GM11168 (cell line): Measurements from ENCODE around the gene UTP11.

Source experiments
- in situ Hi-C: fragments of 300-500 bp; cut with MboI; formaldehyde crosslinking; loops from one replicate; pipeline ENCODE4 v1.12.0; 2022; ENCODE audit warnings: low sequenced_read_pairs; ENCODE audit not compliant: unreplicated experiment

UTP11 gene

DNA sequence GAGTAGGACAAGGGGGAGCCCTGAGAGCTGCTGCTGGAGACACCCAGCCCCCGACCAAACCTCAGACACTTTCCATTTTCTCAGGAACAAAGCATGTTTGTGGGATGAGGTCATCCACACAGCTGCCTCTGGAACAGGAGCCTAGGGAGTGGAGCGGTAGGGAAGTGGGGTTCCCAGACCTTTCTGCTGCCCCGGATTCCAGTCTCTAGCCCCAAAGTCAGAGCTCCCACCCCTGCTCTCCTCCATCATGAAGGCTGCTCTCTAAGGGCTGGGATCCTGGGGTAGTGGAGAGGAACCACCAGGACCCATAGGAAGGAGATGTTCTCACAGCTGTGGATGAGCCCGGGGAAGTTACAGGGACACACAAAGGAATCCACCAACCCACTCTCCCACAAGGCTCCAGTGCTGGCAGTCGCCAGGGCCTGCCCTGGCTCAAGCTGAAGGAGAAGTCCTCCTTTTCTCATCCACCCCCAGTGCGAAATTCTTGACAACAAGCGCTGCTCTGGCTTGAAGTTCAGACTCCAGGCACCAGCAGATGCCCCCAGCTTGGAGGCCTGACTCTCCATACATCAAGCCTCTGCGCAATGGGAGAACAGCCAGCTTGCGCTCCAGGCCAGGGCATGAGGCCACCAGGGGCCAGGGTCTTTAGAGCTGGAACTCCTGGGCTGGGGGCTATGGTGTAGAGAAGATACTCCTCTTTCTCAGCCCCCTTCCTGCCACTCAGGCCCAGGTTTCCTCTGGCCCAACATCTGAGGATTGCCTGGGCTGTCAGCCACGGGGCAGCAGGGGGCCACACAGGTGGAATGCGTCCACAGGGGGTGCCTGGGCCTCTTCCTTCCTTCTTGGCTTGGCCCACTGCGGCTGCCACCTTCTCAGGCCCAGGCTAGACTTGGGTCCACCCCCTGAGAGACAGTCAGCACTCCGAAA is 11.7 kb upstream of the UTP11 start:
- in situ Hi-C loops = loop anchor here (25.0 kb wide), 1 partner anchor 837 kb away; no protein-coding TSS in a partner anchor

DNA sequence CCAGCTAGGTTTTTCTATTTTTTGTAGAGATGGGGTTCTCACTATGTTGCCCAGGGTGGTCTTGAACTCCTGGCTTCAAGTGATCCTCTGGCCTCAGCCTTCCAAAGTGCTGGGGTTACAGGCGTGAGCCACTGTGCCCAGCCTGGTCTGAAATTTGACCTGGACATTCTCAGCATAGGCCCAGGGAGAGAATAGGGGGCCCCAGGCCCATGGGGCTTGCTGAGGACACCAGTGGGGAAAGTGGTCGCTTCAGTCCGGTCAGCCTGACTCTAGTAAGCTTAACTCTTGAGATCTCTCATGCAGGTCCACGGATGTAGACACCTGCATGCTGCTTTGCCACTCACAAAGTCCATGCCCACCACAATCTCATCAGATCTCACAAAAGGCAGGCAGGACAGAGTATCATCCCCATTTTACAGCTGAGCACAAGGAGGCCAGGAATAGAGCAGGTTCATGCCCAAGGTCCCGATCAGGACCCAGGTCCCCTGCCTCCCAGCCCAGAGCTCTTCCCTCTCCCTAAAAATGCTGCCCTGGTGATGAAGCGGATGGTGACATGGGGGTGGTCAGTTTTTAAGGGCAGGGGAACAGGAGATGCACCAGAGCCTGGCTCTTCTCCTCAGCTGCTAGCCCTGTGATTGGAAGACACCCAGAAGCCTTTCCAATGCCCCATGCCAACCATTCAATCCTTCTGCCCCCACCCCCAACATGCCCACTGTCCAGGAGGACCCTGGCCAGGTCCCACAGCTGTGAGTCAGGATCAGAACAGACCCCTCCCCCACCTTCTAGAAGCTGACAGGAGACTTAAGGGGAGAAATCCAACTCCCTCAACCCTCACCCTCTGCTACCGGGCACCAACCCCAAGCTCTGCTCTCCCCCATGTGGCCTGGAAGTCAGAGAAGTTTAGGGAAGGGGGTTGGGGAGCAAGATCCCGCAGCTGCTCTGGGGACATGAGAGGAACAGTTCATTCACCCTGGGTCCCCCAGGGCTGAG is 9.0 kb upstream of the UTP11 start:
- in situ Hi-C loops = loop anchor here (25.0 kb wide), 1 partner anchor 834 kb away; no protein-coding TSS in a partner anchor

DNA sequence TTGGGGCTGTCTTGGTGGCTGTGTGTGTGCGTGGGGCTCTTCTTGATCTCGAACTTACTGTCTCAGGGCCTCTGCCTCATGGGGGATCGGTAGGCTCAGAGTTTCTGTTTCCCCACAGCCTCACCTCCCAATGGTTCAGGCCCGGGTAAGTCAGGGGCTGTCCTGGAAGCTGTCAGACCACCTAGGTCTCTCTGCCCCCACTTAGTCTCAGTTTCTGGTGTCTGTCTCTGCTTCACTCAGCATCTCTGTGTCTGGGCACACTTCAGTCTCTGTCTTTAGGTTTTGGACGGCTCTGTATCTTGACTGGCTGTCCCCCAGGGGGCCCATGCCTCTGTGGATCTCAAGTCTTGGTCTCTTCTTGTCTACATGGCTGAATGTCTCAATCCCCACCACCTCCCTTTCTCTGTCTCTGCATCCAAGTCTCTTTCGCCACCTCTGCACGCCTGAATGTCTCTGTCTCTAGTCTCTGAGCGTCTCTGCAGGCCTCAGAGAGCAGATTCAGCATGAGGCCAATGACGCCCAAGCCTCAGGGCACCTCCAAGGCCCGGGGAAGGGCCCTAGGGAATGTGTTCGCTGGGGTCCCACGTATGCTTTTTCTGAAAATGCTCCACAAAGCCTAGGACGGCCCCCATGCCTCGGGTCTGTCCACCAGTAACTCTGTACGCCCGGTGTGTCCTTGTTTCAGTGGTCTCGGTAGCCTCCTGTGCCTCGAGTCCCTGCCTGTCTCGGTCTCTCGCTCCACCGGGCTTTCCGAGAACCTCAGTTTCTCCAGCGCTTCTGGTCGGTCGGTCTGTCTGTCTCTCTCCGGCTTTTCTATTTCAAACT is 8.0 kb upstream of the UTP11 start:
- in situ Hi-C loops = loop anchor here (25.0 kb wide), 1 partner anchor 833 kb away; no protein-coding TSS in a partner anchor

DNA sequence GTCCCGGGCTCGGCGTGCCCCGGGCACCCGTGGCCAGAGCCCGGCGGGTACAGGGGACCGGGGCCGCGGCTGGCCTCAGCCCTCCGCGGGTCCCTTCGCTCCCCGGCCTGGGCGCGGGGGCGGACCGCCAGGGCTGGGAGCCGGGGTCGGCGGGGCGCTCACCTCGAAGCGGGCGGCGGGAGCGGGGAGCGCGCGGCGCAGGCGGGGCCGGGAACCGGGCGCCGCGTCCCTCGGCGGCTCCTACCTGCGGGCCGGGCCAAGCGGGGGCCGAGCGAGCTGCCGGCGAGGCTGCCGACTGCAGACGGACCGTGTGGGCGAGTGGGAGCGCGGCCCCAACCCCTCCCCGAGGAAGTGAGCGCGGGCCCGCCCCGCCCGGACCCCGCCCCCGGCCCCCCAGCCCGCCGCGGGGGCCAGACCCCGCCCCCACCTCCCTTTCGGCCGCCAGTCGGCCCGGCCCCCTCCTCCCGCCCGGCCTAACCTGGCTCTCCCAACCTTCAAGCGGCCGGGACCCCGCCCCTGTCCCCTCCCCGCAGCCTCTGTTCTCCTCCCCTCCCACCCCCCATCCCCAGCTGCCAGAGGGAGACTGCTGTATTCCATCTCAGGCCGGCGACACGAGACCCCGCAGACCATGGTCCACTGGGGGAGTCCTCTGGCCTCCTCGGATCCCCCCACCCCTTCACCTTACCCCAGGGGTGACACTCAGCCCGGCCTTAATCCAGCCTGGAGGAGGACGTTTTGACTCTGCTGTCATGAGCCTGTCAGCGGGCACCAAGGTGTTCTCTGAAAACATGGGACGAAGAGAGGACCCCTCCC is 7.1 kb upstream of the UTP11 start, which contains the start of gene FHL3:
Gene FHL3, minus strand, starts transcription at position 320 of the 813 bp plus-strand sequence. CDS start 6,102 bp downstream, outside the sequence.
- in situ Hi-C loops = loop anchor here (25.0 kb wide), 1 partner anchor 832 kb away; no protein-coding TSS in a partner anchor

DNA sequence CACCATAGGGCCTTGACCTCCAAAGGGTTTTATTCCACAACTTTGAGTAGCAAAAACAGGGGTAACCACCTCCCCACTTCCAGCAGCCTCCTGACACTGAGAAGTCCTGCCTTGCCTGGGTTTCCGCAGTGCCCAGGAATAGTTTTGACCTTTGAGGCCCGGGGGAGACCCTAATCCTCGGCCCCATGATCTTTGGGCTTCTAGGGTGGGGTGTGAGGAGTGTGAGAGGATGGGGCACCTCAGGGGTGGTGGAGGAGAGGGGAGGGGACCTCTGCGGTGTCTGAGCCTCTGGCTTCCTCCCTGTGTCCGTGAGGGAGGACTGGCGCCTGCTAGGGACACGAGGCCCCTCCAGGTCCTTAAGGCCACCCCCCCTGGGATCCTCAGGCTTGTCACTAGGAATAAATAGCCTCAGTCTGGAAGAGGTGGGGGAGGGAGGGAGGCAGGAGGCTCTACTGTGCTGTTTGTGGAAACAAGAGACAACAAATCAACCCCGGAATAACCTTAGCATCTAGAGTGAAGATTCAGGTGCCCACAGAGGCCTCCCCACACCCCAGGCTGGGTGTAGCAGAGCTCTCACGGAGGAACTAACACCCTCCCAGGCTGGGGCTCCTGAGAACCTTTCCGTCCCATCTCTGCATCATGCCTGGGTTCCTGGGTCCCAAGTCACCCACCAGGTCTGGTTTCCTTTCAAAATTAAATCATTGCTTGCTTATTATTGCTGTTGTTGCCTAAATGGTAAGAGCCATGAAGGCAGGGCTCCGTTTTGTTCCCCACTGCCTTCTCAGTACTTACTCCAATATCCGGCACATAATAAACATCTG is 6.3 kb upstream of the UTP11 start:
- in situ Hi-C loops = loop anchor here (25.0 kb wide), 1 partner anchor 831 kb away; no protein-coding TSS in a partner anchor

DNA sequence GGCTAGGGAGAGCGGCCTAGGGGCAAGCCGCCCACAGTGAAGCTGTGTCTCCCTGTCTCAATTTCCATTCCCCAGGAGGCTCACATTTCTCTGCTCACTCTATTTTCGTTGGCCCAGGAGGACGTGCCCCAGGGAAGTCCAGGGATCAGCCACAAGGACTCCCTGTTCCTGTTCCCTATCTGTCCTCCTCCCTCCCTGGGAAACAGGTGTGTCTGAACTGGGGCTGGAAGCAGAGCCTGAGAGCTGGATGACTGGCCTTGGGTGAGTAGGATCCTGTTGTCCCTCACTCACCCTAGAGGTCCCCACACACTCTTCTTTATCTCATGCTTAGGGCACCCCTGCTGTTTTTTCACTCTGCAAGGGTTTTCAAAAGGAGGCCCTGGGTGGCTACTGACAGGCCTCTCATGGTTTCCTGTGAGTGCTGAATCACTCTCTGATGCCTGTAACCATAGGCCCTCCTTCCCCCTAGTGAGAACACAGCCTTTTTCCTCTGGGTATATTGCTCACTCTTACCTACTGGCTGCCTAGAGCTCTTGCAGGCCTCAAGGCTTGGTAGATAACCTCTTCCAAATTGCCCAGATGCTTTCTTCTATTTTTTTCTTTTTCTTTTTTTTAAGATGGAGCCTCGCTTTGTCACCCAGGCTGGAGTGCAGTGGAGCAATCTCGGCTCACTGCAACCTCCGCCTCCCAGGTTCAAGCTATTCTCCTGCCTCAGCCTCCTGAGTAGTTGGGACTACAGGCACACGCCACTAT is 3.3 kb upstream of the UTP11 start:
- in situ Hi-C loops = loop anchor here (25.0 kb wide), 1 partner anchor 828 kb away; no protein-coding TSS in a partner anchor

DNA sequence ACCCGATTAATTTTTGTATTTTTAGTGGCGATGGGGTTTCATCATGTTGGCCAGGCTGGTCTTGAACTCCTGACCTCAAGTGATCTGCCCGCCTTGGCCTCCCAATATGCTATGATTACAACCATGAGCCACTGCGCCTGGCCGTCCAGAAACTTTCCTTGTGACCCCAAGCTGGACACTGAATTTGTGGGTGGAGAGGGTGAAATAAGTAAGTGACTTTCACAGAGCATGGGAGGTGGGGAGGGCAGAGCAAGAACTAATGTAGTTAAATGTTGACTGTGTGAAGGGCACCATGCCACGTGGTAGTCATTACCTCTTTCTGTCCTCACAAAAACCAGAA is 2.7 kb upstream of the UTP11 start:
- in situ Hi-C loops = loop anchor here (25.0 kb wide), 1 partner anchor 827 kb away; no protein-coding TSS in a partner anchor

DNA sequence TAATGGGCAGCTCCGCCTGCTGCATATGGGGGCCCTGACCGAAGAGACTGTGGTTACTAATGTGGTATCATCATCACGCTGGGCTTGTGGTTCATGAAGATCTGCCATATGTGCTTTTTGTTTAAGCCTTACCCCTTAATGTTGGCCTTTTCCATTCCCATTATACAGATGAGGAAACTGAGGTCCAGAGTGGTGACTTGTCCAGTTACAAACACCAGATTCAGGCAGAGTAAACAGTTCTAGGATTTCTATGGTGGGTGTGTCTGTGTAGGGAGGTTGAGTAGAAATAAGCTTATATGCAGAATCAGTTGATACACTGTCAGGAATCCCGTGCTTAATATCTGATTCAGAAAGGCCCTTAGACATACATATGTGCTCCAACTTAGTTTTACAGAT is 691 bp downstream of the UTP11 start:
- in situ Hi-C loops = loop anchor here (25.0 kb wide), 1 partner anchor 824 kb away; no protein-coding TSS in a partner anchor

DNA sequence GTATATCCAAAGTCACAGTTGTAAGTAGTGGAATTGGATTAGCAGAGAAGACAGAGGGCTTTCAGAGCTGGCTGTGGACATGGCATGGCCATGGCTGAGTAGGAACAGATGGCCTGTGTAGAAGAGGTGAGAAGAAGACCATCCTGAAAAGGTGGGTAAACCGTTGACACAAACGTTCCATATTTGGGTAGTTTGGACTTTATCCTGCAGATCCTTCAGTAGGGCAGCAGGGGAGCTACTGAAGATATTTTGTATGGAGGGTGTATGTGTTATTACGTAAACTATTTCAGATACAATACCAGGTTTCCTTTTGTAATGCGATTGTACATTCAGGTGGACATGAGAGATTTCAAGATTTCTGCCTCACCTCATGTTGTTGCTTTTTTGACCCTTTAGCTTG is 1.6 kb downstream of the UTP11 start:
- in situ Hi-C loops = loop anchor here (25.0 kb wide), 1 partner anchor 823 kb away; no protein-coding TSS in a partner anchor

DNA sequence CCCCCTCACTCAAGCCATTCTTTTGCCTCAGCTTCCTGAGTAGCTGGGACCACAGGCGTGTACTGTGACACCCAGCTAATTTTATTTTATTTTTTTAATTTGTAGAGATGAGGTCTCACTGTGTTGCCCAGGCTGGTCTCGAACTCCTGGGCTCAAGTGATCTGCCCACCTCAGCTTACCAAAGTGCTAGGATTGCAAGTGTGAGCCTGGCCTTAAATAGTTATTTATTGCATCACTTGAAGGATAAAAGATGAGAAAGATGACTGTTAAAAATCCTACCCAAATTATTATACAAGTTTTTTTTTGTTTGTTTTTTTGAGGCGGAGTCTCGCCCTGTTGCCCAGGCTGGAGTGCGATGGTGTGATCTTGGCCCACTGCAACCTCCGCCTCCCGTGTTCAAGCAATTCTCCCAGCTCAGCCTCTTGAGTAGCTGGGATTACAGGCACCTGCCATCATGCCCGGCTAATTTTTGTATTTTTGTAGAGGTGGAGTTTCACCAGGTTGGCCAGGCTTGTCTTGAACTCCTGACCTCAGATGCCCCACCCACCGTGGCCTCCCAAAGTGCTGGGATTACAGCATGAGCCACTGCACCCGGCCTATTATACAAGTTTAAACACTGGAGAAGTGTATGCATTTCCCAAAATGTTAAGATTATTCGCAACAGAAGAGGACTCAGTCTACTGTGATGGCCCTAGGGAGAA is 2.3 kb downstream of the UTP11 start:
- in situ Hi-C loops = loop anchor here (25.0 kb wide), 1 partner anchor 822 kb away; no protein-coding TSS in a partner anchor

DNA sequence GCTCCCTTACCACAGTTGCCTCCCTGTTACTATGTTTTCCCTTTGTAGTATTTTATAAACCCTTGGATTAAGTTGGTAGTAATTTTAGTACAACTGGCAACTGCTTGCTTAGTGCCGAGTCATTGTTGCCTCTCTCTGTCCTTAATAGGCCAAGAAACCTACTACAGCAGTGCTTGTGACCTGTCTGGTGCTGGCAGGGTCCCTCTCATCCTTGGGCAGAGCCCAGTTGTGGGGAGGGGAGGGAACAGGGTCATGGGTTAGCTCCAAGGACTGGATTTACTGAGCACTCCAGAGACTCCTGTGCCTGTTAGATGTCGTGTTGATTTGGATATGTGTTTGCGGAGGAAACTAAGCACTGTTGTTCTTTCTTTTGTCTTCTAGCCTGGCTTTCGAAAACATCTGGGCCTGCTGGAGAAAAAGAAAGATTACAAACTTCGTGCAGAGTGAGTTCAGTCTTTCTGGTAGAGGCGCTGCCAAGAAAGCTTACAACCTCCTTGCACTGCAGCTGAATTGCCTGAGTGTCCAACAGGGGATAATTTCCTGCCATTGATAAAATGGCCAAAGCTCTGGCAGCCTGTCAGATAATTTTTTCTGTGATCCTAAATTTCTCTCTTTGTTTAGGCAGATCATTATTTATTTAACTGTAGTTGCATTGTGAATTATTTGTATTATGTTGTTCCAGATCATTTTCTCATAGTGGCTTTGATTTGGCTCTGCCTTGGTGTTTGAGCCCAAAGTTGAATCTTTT is 3.6 kb downstream of the UTP11 start:
- in situ Hi-C loops = loop anchor here (25.0 kb wide), 1 partner anchor 821 kb away; no protein-coding TSS in a partner anchor

DNA sequence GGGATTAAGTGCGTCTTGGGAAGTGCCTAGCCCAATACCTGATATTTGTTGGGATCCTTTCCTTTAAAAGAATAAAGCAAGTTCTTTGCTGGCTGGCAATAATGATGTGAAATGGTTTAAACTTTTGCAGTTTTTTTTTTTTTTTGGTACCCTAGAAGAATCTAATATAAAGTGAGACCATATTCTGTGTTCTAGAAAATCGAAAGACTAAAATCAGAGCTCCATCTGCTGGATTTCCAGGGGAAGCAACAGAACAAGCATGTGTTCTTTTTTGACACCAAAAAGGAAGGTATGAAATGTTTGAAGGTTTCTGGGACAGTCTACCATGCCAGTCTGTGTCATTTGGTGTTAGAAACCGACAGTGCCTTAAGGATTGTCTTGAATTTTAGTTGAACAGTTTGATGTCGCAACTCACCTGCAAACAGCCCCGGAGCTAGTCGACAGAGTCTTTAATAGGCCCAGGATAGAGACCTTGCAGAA is 6.4 kb downstream of the UTP11 start:
- in situ Hi-C loops = loop anchor here (25.0 kb wide), 1 partner anchor 818 kb away; no protein-coding TSS in a partner anchor

DNA sequence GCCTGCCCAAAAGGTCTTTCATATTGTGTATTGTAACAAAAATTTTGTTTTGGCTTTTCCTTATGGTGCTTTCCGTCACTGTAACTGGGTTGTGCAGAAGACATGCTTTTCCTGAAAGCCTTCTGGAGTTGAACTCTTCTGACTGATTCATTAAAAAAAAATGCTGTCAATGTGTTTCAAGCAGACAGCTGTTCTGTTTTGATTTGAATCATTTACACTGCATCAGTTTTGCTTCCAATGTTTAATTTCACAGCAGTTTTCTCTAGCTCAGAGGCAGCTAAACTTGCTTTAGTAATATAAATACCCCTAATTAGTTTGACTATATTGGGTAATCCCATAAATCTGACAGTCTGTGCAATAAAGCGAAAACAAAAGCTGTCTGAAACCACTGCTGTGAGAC is 7.9 kb downstream of the UTP11 start:
- in situ Hi-C loops = loop anchor here (25.0 kb wide), 1 partner anchor 817 kb away; no protein-coding TSS in a partner anchor

DNA sequence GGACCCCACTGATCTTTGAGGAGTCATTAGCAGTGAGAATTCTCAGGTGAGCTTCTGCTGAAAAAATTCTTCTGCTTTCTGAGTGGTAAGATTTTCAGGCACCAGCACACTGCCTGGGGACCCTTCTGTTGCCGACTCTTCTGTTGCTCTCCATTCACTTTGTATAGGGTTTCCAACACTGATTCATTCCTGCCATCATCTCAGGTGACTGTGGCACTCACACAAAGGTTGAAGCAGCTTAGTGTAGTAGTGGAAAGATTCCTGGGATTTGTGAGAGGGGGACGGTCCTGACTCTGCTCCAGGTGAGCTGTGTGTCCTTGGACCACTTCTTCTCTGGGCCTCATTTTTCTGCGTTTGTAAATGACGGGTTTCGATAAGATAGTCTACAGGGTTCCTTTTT is 9.4 kb downstream of the UTP11 start:
- in situ Hi-C loops = loop anchor here (25.0 kb wide), 1 partner anchor 815 kb away; no protein-coding TSS in a partner anchor

DNA sequence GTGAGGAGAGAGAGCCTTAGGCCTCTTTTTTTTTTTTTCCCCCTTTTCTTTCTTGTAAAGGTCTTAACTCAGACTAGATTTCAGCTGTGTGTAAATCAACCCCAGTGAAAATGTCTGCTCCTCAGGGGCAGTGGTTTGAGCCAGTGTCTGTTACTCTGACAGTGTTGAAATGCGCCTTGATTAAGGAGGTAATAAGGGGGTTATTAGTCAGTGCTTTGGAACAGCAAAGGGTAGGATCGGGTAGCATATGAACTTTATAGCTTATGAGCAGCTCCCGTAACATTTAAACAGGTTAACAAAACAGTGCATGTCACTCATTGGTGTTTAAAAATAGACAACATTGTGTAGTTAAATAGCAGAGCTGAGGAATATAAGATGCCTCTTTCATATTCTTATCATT is 10.3 kb downstream of the UTP11 start:
- in situ Hi-C loops = loop anchor here (25.0 kb wide), 1 partner anchor 814 kb away; no protein-coding TSS in a partner anchor
